ENCODE results near the gene ASIC5. TPM values are rescaled to one million over a fixed set of nuclear protein-coding genes. Genes with fewer than 3 reads are reported as not detected.

ASIC5 gene, protein sequence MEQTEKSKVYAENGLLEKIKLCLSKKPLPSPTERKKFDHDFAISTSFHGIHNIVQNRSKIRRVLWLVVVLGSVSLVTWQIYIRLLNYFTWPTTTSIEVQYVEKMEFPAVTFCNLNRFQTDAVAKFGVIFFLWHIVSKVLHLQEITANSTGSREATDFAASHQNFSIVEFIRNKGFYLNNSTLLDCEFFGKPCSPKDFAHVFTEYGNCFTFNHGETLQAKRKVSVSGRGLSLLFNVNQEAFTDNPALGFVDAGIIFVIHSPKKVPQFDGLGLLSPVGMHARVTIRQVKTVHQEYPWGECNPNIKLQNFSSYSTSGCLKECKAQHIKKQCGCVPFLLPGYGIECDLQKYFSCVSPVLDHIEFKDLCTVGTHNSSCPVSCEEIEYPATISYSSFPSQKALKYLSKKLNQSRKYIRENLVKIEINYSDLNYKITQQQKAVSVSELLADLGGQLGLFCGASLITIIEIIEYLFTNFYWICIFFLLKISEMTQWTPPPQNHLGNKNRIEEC
- not detected in 5 replicates for total RNA-seq (2022; extraction: Qiagen RNA extraction)

GRCh38 chr4:155866177-155866576 is at the start of gene ASIC5:
ASIC5 (minus strand) TSS chr4:155866277; CDS start chr4:155866226, 51 bp downstream.

DNA sequence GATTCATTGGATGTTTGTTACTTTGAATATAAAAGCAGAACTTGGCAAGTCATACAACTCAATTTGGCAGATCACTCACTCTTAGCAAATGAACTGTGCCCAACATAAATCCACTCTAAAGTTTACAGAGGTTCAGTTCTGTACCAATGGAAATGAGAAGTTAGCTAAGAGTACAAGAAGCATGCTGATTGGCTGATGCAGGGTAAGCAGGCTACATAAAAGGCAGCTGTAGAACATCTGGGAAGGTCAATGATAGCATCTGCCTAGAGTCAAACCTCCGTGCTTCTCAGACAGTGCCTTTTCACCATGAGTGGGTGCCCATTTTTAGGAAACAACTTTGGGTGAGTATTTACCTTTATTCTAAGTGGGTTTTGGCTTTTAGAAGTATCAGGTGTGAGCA is 37.4 kb upstream of the ASIC5 start, which contains the start of gene TDO2:
Gene TDO2 (plus strand): TSS at position 244 of the 400 bp plus-strand sequence. CDS start 63 bp downstream, at position 307.

Other genes with a start within 250 kb of the ASIC5 start
- gene GUCY1A1, start 199.4 kb downstream of the ASIC5 start, total RNA-seq (2022; extraction: Qiagen RNA extraction), result not detected in 5 replicates
- gene GUCY1B1, start 107.3 kb downstream of the ASIC5 start, total RNA-seq (2022; extraction: Qiagen RNA extraction), result 0.07 to 0.36 TPM (median 0.21 TPM) in 5 replicates
- gene TDO2, start 37.4 kb upstream of the ASIC5 start, total RNA-seq (2022; extraction: Qiagen RNA extraction), result 0.46 to 1.1 TPM (median 0.66 TPM) in 5 replicates
- 0.76 to 1.1 TPM (median 1.0 TPM) in 5 replicates for gene CTSO, start 87.6 kb upstream of the ASIC5 start, total RNA-seq (2022; extraction: Qiagen RNA extraction)